Glutamatergic neuron (in vitro differentiated cells): ENCODE data around the gene SPOP. TPM values are rescaled to one million over a fixed set of nuclear protein-coding genes. Genes with fewer than 3 reads are reported as not detected.
"Not testable (repeated sequence)": the region's sequence is repeated elsewhere in the genome, so short reads cannot be mapped to it uniquely, and the experiment has no call there.

ENCODE experiments used
- DNase-seq: peaks from one replicate; pipeline ENCODE4 v3.0.0; 2022
- H3K27ac Mint-ChIP-seq: one replicate; pipeline ENCODE4 v1.8.0; 2020; ENCODE audit warnings: mild to moderate bottlenecking, mixed read lengths, inconsistent platforms; ENCODE audit not compliant: unreplicated experiment
- H3K27me3 Mint-ChIP-seq: one replicate; pipeline ENCODE4 v1.8.0; 2020; ENCODE audit warnings: mild to moderate bottlenecking, moderate library complexity, mixed read lengths, inconsistent platforms; ENCODE audit not compliant: unreplicated experiment
- H3K36me3 Mint-ChIP-seq: one replicate; pipeline ENCODE4 v1.8.0; 2020; ENCODE audit warnings: mild to moderate bottlenecking, mixed read lengths, inconsistent platforms; ENCODE audit not compliant: unreplicated experiment
- H3K4me1 Mint-ChIP-seq: one replicate; pipeline ENCODE4 v1.8.0; 2020; ENCODE audit warnings: mild to moderate bottlenecking, low read depth, mixed read lengths, inconsistent platforms; ENCODE audit not compliant: unreplicated experiment
- H3K4me3 Mint-ChIP-seq: one replicate; pipeline ENCODE4 v1.8.0; 2020; ENCODE audit warnings: mild to moderate bottlenecking, mixed read lengths, inconsistent platforms; ENCODE audit not compliant: unreplicated experiment
- H3K9me3 Mint-ChIP-seq: one replicate; pipeline ENCODE4 v1.8.0; 2020; ENCODE audit warnings: mild to moderate bottlenecking, moderate library complexity, mixed read lengths, inconsistent platforms; ENCODE audit not compliant: unreplicated experiment
- long read RNA-seq: library from polyadenylated mRNA; unstranded; transcript quantifications from one replicate; pipeline ENCODE4 v2.0.0, GENCODE V29; 2020; ENCODE audit not compliant: unreplicated experiment
- total RNA-seq: library from RNA; stranded (reverse); fragmentation: NEBNext Ultra II Directional; extraction: Animal tissue kit (Norgen Biotek cat#: 25700); gene quantifications from one replicate; pipeline ENCODE4 v1.2.1, GENCODE V29; 2021; ENCODE audit not compliant: unreplicated experiment
- TF ChIP-seq, protein P1 (sequence below): fragments of 200-600 bp; sonication (generic); IDR thresholded peaks from one replicate; pipeline ENCODE4 v1.5.0; 2021; ENCODE audit not compliant: partially characterized antibody, unreplicated experiment

SPOP gene
- 49.5 TPM for total RNA-seq
- long read RNA-seq, transcript SPOP-206 (10 exons, 1,865 nt): major isoform, 14 of 39 reads
- long read RNA-seq, partial matches to known transcripts: 0 of 39 reads
- long read RNA-seq, other reads (novel, unspliced or antisense): 20 of 39 reads

DNA sequence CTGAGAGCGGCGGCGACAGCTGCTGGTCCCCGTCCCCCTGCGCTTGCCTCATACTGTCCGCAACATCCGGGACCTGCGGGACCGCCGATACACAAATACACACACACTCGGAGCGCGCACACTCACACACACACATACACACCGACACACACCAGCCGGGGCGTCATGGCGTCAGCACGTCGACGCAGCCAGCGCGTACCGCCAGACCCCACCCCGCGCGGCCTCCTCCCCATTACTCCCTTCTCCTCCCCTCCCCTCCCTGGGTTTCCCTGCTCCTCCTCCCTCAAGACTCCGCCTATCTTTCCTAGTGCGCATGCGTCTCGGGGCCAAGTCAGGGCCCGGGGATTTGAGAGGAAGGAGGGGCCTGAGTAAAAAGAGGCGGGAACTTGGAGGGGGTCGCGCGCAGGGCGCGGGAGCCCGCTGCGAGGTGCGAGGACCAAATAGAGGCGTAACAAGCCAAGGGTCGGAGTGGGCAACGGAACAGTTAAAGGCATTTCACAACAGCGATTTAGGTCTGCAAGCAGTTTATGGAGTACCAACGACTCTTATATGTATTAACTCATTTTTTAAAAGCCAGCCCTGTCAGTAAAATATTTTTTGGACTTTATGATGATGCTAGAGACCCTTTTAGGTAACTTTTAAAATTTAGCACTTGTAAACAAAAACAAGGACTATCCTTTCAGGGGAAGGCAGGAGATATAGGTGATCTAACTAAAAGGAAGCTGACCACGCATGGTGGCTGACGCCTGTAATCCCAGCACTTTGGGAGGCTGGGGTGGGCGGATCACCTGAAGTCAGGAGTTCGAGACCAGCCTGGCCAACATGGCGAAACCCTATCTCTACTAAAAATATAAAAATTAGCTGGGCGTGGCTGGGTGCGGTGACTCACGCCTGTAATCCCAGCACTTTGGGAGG is at the start of gene SPOP:
Gene SPOP, minus strand, starts transcription at position 165 of the 915 bp plus-strand sequence. CDS start 55,287 bp downstream, outside the sequence.
- DNase-seq: peak; percentile 98
- H3K4me1 Mint-ChIP-seq: peaks cover 28% of the 10 kb centered on the region
- H3K9me3 Mint-ChIP-seq: peaks cover 16% of the 10 kb centered on the region
- no peaks in the 10 kb centered on the region for H3K36me3 Mint-ChIP-seq
- TF ChIP-seq, protein P1, sequence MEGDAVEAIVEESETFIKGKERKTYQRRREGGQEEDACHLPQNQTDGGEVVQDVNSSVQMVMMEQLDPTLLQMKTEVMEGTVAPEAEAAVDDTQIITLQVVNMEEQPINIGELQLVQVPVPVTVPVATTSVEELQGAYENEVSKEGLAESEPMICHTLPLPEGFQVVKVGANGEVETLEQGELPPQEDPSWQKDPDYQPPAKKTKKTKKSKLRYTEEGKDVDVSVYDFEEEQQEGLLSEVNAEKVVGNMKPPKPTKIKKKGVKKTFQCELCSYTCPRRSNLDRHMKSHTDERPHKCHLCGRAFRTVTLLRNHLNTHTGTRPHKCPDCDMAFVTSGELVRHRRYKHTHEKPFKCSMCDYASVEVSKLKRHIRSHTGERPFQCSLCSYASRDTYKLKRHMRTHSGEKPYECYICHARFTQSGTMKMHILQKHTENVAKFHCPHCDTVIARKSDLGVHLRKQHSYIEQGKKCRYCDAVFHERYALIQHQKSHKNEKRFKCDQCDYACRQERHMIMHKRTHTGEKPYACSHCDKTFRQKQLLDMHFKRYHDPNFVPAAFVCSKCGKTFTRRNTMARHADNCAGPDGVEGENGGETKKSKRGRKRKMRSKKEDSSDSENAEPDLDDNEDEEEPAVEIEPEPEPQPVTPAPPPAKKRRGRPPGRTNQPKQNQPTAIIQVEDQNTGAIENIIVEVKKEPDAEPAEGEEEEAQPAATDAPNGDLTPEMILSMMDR: no peak
- peak within 1 kb of the TSS; percentile 97 for H3K27ac Mint-ChIP-seq
- H3K27me3 Mint-ChIP-seq: peaks cover 10% of the 10 kb centered on the region
- H3K4me3 Mint-ChIP-seq: peak within 1 kb of the TSS; percentile 97

DNA sequence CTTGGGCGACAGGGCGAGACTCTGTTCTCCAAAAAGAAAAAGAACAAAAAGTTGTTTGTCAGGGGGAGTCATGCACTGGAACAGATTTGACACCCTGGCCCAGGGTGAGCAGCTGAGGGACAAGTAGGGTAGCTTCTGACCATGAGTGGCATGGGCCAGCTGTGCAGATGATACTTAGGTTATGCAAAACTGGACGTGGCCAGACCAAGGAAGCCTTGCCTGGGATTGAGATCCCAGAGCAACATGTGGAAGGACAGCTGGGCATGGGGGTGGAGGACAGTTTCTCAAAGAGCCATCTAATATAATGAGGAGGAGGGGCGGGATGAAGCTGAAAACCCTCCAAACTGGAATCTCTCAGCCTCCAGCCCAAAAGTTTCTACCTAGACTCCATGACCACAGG is 49.5 kb upstream of the SPOP start:
- H3K27me3 Mint-ChIP-seq: peaks cover 11% of the 10 kb centered on the region
- no peak for DNase-seq
- H3K4me3 Mint-ChIP-seq: no peak overlapping the region
- TF ChIP-seq, protein P1: no peak
- peaks cover 9% of the 10 kb centered on the region for H3K36me3 Mint-ChIP-seq
- peaks cover 35% of the 10 kb centered on the region for H3K4me1 Mint-ChIP-seq
- H3K9me3 Mint-ChIP-seq: peaks cover 5% of the 10 kb centered on the region
- H3K27ac Mint-ChIP-seq: no peak overlapping the region

DNA sequence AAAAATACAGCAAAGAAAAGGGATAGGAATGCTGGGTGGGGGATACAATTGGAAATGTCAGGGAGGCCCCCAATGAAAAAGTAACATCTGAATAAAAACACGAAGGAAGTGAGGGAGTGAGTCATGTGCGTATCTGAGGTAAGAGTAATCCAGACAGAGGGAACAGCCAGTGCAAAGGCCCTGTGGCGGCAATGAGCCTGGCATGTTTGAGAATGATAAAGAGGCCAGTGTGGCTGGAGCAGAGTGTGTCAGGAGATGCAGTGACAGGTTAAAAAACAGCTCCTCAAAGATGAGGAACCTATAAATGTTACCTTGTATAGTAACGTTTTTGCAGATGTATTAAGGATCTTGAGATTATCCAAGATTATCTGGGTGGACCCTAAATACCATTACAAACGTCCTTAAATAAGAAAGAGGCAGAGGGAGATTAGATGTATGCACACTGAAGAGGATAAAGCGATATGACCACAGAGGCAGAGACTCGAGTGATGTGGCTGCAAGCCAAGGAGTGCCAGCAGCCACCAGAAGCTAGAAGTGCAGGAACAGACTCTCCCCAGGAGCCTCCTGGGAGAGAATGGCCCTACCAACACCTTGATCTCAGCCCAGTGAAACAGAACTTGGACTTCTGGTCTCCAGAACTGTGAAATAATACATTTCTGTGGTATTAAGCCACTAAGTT is 47.7 kb upstream of the SPOP start:
- Mint-ChIP-seq H3K27me3 (peaks cover 11% of the 10 kb centered on the region), H3K27ac (peak overlapping the region; percentile 80), H3K36me3 (peaks cover 9% of the 10 kb centered on the region), H3K4me1 (peaks cover 38% of the 10 kb centered on the region), H3K9me3 (peaks cover 5% of the 10 kb centered on the region), H3K4me3 (peak overlapping the region; percentile 18)
- no peak for DNase-seq
- TF ChIP-seq, protein P1: no peak

DNA sequence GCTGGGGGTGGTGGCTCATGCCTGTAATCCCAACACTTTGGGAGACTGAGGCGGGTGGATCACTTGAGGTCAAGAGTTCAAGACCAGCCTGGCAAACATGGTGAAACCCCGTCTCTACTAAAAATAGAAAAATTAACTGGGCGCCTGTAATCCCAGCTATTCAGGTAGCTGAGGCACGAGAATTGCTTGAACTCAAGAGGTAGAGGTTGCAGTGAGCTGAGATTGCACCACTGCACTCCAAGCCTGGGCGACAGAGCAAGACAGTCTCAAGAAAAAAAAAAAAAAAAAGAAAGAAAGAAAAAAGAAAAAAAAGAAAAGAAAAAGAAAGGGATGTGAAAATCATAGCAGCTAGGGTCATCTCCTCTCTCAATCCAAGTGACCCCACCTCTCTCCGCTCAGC is 46.7 kb upstream of the SPOP start:
- Mint-ChIP-seq H3K4me1 (peaks cover 38% of the 10 kb centered on the region), H3K27ac (peak overlapping the region; percentile 99), H3K27me3 (peaks cover 11% of the 10 kb centered on the region), H3K4me3 (peak overlapping the region; percentile 18)
- not testable (repeated sequence) for H3K36me3 Mint-ChIP-seq, H3K9me3 Mint-ChIP-seq, DNase-seq

DNA sequence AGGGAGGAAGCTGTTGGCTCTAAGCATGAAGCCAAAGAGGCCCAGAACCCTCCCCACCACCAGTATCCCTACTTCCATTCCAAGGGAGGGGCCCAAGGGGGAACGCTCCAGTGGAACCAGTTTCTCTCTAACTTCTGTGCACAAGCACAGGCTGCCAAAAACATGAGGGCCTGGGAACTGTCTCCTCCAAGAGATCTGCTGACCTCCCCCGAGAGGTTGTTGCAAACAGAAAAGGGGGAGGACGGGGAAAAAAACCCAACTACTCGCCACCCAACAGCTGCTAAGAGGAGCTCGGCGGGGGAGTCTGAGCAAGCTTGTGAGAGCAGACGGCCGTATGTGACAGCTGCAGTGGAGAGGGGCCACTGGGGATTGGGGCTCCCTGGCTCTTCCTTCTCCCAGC is 45.5 kb upstream of the SPOP start:
- H3K36me3 Mint-ChIP-seq: peaks cover 9% of the 10 kb centered on the region
- peaks cover 33% of the 10 kb centered on the region for H3K4me1 Mint-ChIP-seq
- DNase-seq: peak; percentile 69
- peaks cover 11% of the 10 kb centered on the region for H3K27me3 Mint-ChIP-seq
- H3K27ac Mint-ChIP-seq: peak overlapping the region; percentile 99
- H3K4me3 Mint-ChIP-seq: peak overlapping the region; percentile 74
- peaks cover 5% of the 10 kb centered on the region for H3K9me3 Mint-ChIP-seq
- TF ChIP-seq, protein P1: no peak
